GM23338 (cell line): Measurements from ENCODE around the gene RPLP1. TPM values are rescaled to one million over a fixed set of nuclear protein-coding genes. Genes with fewer than 3 reads are reported as not detected.

ENCODE experiments used
- ATAC-seq: fragments of 200-7000 bp; cut with Tn5 transposase; 3 replicates; pipeline ENCODE4 v1.9.1; 2020
- DNase-seq: peaks from one replicate; pipeline ENCODE4 v3.0.0-alpha.2; 2015; ENCODE audit warnings: low spot score
- H2AFZ ChIP-seq: fragments of 200-600 bp; sonication (generic); 2 replicates; pipeline ENCODE4 v1.8.0; 2016; ENCODE audit warnings: antibody characterized with exemption, mild to moderate bottlenecking, moderate library complexity
- H3F3A ChIP-seq: fragments of 200-600 bp; sonication (generic); replicated peaks from 2 replicates; pipeline ENCODE4 v1.8.0; 2017; ENCODE audit warnings: antibody characterized with exemption, mixed run types, low read depth
- H3K27ac ChIP-seq: fragments of 200-600 bp; sonication (generic); 2 replicates; pipeline ENCODE4 v1.6.1; 2016; ENCODE audit warnings: low read depth
- H3K27me3 ChIP-seq: fragments of 200-600 bp; sonication (generic); 2 replicates; pipeline ENCODE4 v1.8.0; 2016; ENCODE audit warnings: mild to moderate bottlenecking, mixed run types, moderate library complexity; ENCODE audit not compliant: insufficient read depth
- H3K36me3 ChIP-seq: fragments of 200-600 bp; sonication (generic); 2 replicates; pipeline ENCODE4 v1.8.0; 2016; ENCODE audit warnings: mild to moderate bottlenecking; ENCODE audit not compliant: insufficient read depth
- H3K4me1 ChIP-seq: fragments of 200-600 bp; sonication (generic); 2 replicates; pipeline ENCODE4 v1.8.0; 2016; ENCODE audit warnings: mild to moderate bottlenecking, moderate library complexity; ENCODE audit not compliant: insufficient read depth
- H3K4me2 ChIP-seq: fragments of 200-600 bp; sonication (generic); 2 replicates; pipeline ENCODE4 v1.7.1; 2017; ENCODE audit warnings: mixed run types
- H3K4me3 ChIP-seq: fragments of 200-600 bp; sonication (generic); 2 replicates; pipeline ENCODE4 v1.6.1; 2016; ENCODE audit warnings: mixed run types
- H3K79me2 ChIP-seq: fragments of 200-600 bp; sonication (generic); replicated peaks from 2 replicates; pipeline ENCODE4 v1.8.0; 2017; ENCODE audit warnings: mild to moderate bottlenecking; ENCODE audit not compliant: insufficient read depth
- H3K9me2 ChIP-seq: fragments of 200-600 bp; sonication (generic); 2 replicates; pipeline ENCODE4 v1.8.0; 2017; ENCODE audit not compliant: insufficient read depth
- H4K20me1 ChIP-seq: fragments of 200-600 bp; sonication (generic); replicated peaks from 2 replicates; pipeline ENCODE4 v1.8.0; 2017; ENCODE audit warnings: mild to moderate bottlenecking; ENCODE audit not compliant: insufficient read depth
- H3K27ac Mint-ChIP-seq: 2 replicates; pipeline ENCODE4 v1.8.0; 2020; ENCODE audit warnings: inconsistent platforms, mild to moderate bottlenecking, moderate library complexity, mixed read lengths
- H3K27me3 Mint-ChIP-seq: 3 replicates; pipeline ENCODE4 v1.8.0; 2022; ENCODE audit warnings: low read depth, mild to moderate bottlenecking, moderate library complexity, mixed read lengths, inconsistent platforms; ENCODE audit not compliant: insufficient read depth, poor library complexity
- H3K36me3 Mint-ChIP-seq: 3 replicates; pipeline ENCODE4 v1.8.0; 2021; ENCODE audit warnings: low read depth, mild to moderate bottlenecking, inconsistent platforms, moderate library complexity, mixed read lengths
- H3K4me1 Mint-ChIP-seq: 3 replicates; pipeline ENCODE4 v1.8.0; 2020; ENCODE audit warnings: mild to moderate bottlenecking, inconsistent platforms, mixed read lengths
- H3K4me3 Mint-ChIP-seq: 3 replicates; pipeline ENCODE4 v1.8.0; 2021; ENCODE audit warnings: moderate library complexity, mild to moderate bottlenecking, inconsistent platforms, mixed read lengths
- H3K9me3 Mint-ChIP-seq: 3 replicates; pipeline ENCODE4 v1.8.0; 2020; ENCODE audit warnings: moderate library complexity, mild to moderate bottlenecking, inconsistent platforms, mixed read lengths
- CTCF ChIP-seq, 2 experiments: fragments of 200-600 bp in 1 of 2; sonication (generic) in 1 of 2; conservative IDR thresholded peaks; 2 replicates each; pipeline versions ENCODE4 v1.5.1 to v1.6.1; 2016 to 2017; ENCODE audit warnings: antibody characterized with exemption in 2 of 2, low read depth in 2 of 2, mild to moderate bottlenecking in 2 of 2, moderate library complexity in 1 of 2
- EZH2 ChIP-seq: fragments of 200-600 bp; sonication (generic); IDR thresholded peaks from one replicate; pipeline ENCODE4 v1.8.0; 2017; ENCODE audit warnings: antibody characterized with exemption, mild to moderate bottlenecking, low read depth; ENCODE audit not compliant: unreplicated experiment
- EZH2phosphoT487 ChIP-seq: fragments of 200-600 bp; sonication (generic); IDR thresholded peaks from one replicate; pipeline ENCODE4 v1.8.1; 2018; ENCODE audit warnings: antibody characterized with exemption; ENCODE audit not compliant: unreplicated experiment
- JUNB ChIP-seq: IDR thresholded peaks from one replicate; pipeline ENCODE4 v1.6.1; 2016; ENCODE audit warnings: antibody characterized with exemption; ENCODE audit not compliant: unreplicated experiment
- NANOG ChIP-seq: IDR thresholded peaks from 2 replicates; pipeline ENCODE4 v1.6.1; 2016; ENCODE audit warnings: antibody characterized with exemption, borderline replicate concordance
- POLR2AphosphoS5 ChIP-seq: IDR thresholded peaks from 2 replicates; pipeline ENCODE4 v1.6.1; 2016; ENCODE audit warnings: antibody characterized with exemption, low read depth
- STAT1 ChIP-seq: IDR thresholded peaks from one replicate; pipeline ENCODE4 v1.6.1; 2016; ENCODE audit warnings: antibody characterized with exemption; ENCODE audit not compliant: unreplicated experiment
- ZNF114 ChIP-seq: fragments of 250-450 bp; sonication (Bioruptor Pico); IDR thresholded peaks from 2 replicates; pipeline ENCODE4 v1.5.0; 2020; ENCODE audit warnings: mild to moderate bottlenecking, moderate library complexity
- ZNF331 ChIP-seq: fragments of 250-450 bp; sonication (Bioruptor Pico); IDR thresholded peaks from 2 replicates; pipeline ENCODE4 v1.5.0; 2020; ENCODE audit warnings: low read depth, mild to moderate bottlenecking, moderate library complexity
- polyA plus RNA-seq: library from polyadenylated mRNA; unstranded; fragments of >200 nt; fragmentation: Nextera tagmentation; extraction: Ambion mirVana; gene quantifications from 2 replicates; pipeline ENCODE4 v1.2.1, GENCODE V29; 2016
- total RNA-seq: library from RNA; depleted of rRNA; stranded (reverse); fragments of >200 nt; shearing (Covaris generic); gene quantifications from 2 replicates; pipeline ENCODE4 v1.2.3, GENCODE V29; 2014
- TF ChIP-seq, protein P1 (sequence below): IDR thresholded peaks from one replicate; pipeline ENCODE4 v1.6.1; 2018; ENCODE audit warnings: antibody characterized with exemption; ENCODE audit not compliant: unreplicated experiment
- TF ChIP-seq, protein P2 (sequence below): IDR thresholded peaks from 2 replicates; pipeline ENCODE4 v1.6.1; 2016; ENCODE audit warnings: antibody characterized with exemption

The RPLP1 gene
- total and polyA plus RNA-seq, 2 experiments from 2014 or later: 283 to 3,258 TPM

DNA sequence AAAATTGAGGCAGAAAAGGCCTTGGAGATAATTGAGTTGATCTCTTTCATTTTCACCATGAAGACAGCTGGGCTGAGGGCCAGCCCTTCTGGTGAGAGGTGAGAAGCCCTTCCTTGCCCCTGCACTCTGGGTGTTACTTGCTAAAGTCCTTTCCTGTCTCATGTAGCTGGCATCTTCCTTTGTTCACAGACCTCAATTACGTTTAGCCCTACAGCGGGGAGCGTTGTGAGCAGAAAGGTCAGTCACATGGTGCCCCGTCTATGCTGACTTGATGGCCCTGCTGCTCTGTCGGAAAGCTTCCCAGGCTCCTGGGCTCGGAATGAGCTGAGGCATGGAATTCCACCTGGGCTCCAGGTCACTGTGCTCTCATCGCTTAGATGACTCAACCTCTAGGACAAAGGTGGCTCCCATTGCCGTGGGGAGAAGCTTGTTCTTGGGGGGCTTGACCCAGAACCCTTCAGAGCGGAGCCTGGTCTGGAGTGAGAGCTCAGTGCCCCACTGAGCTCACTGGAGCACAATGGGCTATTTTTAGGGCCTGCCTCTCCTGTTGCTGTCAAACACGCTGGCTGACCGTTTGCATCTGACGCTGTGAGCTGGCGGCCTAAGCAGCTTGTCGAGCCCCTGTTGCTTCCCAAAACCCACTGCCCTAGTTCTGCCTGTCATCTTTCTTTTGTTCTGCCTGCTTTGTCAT lies 47.0 kb downstream of the RPLP1 start (continued):
- TF ChIP-seq CTCF (conservative IDR thresholded peaks at IDR 0.05; ENCODE audit: low read depth in 2 of 2) (no peak), POLR2AphosphoS5 (no peak), JUNB (no peak), STAT1 (no peak), EZH2phosphoT487 (no peak), EZH2 (no peak)
- TF ChIP-seq, protein P1, sequence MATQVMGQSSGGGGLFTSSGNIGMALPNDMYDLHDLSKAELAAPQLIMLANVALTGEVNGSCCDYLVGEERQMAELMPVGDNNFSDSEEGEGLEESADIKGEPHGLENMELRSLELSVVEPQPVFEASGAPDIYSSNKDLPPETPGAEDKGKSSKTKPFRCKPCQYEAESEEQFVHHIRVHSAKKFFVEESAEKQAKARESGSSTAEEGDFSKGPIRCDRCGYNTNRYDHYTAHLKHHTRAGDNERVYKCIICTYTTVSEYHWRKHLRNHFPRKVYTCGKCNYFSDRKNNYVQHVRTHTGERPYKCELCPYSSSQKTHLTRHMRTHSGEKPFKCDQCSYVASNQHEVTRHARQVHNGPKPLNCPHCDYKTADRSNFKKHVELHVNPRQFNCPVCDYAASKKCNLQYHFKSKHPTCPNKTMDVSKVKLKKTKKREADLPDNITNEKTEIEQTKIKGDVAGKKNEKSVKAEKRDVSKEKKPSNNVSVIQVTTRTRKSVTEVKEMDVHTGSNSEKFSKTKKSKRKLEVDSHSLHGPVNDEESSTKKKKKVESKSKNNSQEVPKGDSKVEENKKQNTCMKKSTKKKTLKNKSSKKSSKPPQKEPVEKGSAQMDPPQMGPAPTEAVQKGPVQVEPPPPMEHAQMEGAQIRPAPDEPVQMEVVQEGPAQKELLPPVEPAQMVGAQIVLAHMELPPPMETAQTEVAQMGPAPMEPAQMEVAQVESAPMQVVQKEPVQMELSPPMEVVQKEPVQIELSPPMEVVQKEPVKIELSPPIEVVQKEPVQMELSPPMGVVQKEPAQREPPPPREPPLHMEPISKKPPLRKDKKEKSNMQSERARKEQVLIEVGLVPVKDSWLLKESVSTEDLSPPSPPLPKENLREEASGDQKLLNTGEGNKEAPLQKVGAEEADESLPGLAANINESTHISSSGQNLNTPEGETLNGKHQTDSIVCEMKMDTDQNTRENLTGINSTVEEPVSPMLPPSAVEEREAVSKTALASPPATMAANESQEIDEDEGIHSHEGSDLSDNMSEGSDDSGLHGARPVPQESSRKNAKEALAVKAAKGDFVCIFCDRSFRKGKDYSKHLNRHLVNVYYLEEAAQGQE: no peak
- TF ChIP-seq, protein P2, sequence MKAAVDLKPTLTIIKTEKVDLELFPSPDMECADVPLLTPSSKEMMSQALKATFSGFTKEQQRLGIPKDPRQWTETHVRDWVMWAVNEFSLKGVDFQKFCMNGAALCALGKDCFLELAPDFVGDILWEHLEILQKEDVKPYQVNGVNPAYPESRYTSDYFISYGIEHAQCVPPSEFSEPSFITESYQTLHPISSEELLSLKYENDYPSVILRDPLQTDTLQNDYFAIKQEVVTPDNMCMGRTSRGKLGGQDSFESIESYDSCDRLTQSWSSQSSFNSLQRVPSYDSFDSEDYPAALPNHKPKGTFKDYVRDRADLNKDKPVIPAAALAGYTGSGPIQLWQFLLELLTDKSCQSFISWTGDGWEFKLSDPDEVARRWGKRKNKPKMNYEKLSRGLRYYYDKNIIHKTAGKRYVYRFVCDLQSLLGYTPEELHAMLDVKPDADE: no peak

- H2AFZ ChIP-seq: no peak overlapping the region
- no peak overlapping the region for H3K27ac Mint-ChIP-seq
- H4K20me1 ChIP-seq: no peaks in the 10 kb centered on the region
- H3K9me2 ChIP-seq: no peaks in the 10 kb centered on the region
- no peaks in the 10 kb centered on the region for H3K4me1 ChIP-seq
- H3K9me3 Mint-ChIP-seq: no peaks in the 10 kb centered on the region
- H3K4me3 ChIP-seq: no peak overlapping the region
- H3K79me2 ChIP-seq: no peaks in the 10 kb centered on the region
- ATAC-seq (no peak), DNase-seq (no peak)
- no peaks in the 10 kb centered on the region for H3K27me3 ChIP-seq
- H3K27me3 Mint-ChIP-seq: peaks cover 5% of the 10 kb centered on the region
- no peaks in the 10 kb centered on the region for H3K36me3 ChIP-seq
- H3K4me2 ChIP-seq: no peak overlapping the region
- no peak overlapping the region for H3K27ac ChIP-seq
- no peaks in the 10 kb centered on the region for H3F3A ChIP-seq
- no peak overlapping the region for H3K4me3 Mint-ChIP-seq
- peaks cover 11% of the 10 kb centered on the region for H3K4me1 Mint-ChIP-seq
- H3K36me3 Mint-ChIP-seq: no peaks in the 10 kb centered on the region
- no peak for TF ChIP-seq ZNF114
- no peak for TF ChIP-seq POLR2AphosphoS5
- no peak for TF ChIP-seq EZH2
- TF ChIP-seq, protein P2: no peak
- TF ChIP-seq STAT1: no peak
- TF ChIP-seq CTCF (conservative IDR thresholded peaks at IDR 0.05; ENCODE audit: low read depth in 2 of 2): no peak
- no peak for TF ChIP-seq EZH2phosphoT487
- no peak for TF ChIP-seq ZNF331 (CRISPR knock-in tag)
- TF ChIP-seq JUNB: no peak
- TF ChIP-seq NANOG: no peak
Observed at GRCh38 chr15:69500339-69500738, 47.7 kb downstream of the RPLP1 start.
